ENCODE results near the gene LDB3.

Gene LDB3

DNA sequence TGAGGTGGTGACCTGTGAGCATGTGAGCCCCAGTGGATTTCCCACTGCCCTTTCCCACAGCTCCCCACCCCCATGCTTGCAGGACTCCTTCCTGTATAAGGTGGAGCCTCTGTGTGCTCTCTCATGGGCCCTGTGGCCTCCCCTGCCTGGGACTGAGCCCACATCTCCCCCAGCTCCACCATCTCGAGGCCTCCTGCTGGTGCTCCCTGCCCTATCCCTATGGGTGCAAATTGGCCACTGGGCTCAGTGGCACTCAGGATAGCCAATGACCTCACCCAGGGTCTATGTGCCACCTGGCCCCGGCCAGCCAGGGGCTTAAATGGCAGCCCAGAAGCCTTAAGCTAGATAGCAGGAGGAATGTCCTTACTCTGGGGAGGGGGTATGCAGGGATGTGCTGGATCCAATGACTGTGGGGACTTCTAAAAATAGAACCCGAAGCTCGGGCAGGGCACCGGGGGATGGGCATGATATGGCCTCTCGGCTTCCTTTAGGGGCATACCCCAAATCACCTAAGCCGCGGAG lies 2.0 kb downstream of the LDB3 start:
- TF ChIP-seq, protein P1, sequence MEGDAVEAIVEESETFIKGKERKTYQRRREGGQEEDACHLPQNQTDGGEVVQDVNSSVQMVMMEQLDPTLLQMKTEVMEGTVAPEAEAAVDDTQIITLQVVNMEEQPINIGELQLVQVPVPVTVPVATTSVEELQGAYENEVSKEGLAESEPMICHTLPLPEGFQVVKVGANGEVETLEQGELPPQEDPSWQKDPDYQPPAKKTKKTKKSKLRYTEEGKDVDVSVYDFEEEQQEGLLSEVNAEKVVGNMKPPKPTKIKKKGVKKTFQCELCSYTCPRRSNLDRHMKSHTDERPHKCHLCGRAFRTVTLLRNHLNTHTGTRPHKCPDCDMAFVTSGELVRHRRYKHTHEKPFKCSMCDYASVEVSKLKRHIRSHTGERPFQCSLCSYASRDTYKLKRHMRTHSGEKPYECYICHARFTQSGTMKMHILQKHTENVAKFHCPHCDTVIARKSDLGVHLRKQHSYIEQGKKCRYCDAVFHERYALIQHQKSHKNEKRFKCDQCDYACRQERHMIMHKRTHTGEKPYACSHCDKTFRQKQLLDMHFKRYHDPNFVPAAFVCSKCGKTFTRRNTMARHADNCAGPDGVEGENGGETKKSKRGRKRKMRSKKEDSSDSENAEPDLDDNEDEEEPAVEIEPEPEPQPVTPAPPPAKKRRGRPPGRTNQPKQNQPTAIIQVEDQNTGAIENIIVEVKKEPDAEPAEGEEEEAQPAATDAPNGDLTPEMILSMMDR (IDR thresholded peaks at IDR 0.05; ENCODE audit: borderline replicate concordance, control extremely low read depth, extremely low read depth, insufficient read depth, missing control alignments), result no peak
- no peak for DNase-seq (ENCODE audit: low spot score)
- in situ Hi-C loops (cut with MboI; ENCODE audit: low sequenced_read_pairs, unreplicated experiment), result no loop called here

DNA sequence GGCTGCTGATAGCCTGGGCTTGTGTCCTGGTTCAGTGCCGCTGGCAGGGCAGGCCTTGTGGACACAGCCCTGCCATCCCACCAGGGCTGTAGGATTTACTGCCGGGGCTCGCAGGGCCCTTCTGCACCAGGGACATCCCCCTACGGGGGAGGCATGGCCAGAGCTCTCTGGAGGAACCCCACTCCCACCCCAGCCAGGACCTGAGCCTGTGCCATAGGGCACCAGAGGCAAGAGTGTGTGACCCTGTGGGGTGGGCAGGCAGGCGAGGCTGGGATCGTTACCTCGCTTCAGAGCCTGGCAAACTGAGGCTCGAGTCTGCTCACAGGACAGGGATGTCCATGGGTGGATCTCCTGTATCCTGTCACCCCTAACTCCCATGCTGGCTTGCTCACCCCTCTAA lies 2.6 kb downstream of the LDB3 start:
- in situ Hi-C loops (cut with MboI; ENCODE audit: low sequenced_read_pairs, unreplicated experiment), result no loop called here
- TF ChIP-seq, protein P1 (IDR thresholded peaks at IDR 0.05; ENCODE audit: borderline replicate concordance, control extremely low read depth, extremely low read depth, insufficient read depth, missing control alignments), result no peak

DNA sequence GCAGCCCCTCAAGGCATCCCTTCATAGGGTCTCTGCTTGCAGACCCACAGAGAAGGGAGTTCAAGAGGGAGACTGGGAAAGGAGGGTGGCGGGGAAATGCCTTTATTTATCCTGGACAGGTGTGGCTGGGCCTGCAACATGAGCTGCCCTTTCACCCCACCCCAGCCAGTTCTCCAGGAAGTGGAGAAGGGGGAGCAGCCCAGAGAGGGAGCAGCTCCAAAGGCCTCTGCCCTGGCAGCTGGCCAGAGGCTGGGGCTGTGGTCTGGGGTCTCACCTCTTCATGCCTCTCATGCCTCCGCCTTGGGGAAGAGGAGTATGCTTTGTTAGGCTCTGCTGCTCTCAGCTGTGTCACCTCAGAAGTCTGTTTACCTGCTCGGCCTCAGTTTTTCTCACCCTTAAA lies 3.1 kb downstream of the LDB3 start:
- TF ChIP-seq, protein P1 (IDR thresholded peaks at IDR 0.05; ENCODE audit: borderline replicate concordance, control extremely low read depth, extremely low read depth, insufficient read depth, missing control alignments), result no peak
- no peak for DNase-seq (ENCODE audit: low spot score)
- in situ Hi-C loops (cut with MboI; ENCODE audit: low sequenced_read_pairs, unreplicated experiment), result no loop called here

More for the DNA sequence above, 2.6 kb downstream of the LDB3 start:
- no peak for DNase-seq (ENCODE audit: low spot score)

DNA sequence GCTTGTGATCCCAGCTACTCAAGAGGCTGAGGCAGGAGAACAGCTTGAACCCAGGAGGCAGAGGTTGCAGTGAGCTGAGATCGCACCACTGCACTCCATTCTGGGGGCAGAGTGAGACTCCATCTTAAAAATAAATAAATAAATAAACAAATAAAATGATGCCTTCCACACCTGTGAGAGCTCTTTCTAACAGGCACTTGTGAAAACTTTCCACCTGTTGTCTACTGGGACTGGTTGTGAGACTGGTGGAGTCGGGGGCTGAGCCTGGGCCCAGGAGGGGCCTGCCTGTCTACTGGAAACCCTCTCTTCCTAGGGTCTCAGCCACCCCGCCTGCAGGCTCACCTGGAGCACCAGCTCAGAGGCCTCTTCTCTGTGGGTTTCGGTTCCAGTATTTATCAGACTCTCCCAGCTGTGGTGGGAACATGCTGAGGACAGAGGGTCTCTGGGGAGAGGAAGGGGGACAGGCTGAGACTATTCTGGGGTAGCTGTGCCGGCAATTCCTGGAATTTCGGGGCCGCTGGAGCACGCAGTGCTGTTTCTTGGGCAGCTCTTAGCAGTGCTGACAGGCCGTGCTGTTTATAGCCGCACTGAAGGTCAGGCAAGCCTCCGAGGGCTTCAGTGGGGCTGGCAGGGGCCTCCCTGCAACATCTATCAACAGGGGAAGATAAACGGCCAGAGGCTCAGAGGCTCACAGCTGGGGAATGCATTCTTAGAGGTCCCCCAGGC lies 3.8 kb downstream of the LDB3 start:
- no peak for DNase-seq (ENCODE audit: low spot score)
- in situ Hi-C loops (cut with MboI; ENCODE audit: low sequenced_read_pairs, unreplicated experiment), result no loop called here
- TF ChIP-seq, protein P1 (IDR thresholded peaks at IDR 0.05; ENCODE audit: borderline replicate concordance, control extremely low read depth, extremely low read depth, insufficient read depth, missing control alignments), result no peak

DNA sequence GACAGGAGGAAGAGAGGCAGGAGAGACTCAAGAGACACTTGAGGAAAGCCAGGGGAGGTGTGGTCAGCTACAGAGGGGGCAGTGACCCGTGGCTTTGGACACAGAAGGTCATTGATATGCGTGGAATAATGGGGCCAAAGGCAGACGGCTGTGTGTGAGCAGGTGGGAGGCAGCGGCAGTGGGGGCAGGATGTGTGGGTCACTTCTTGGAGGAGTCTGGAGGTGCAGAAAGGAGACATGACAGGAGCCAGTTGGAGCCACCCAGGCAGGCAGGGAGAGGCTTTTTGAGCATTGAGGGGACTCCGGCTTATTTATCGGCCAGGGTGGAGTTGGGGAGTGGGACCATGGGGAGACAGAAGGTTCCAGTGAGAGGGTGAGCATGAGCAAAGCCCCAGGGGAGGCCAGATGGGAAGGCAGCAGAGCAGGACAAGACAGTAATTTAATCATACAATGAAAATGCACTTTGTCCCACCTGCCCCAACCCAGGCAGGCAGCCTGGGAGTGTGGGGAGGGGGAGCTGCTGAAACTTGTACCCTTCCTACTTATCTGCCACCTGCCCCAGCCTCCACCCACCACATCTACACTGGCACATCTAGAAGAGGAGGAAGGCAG lies 5.0 kb downstream of the LDB3 start:
- in situ Hi-C loops (cut with MboI; ENCODE audit: low sequenced_read_pairs, unreplicated experiment), result no loop called here
- no peak for DNase-seq (ENCODE audit: low spot score)
- TF ChIP-seq, protein P1 (IDR thresholded peaks at IDR 0.05; ENCODE audit: borderline replicate concordance, control extremely low read depth, extremely low read depth, insufficient read depth, missing control alignments), result no peak

DNA sequence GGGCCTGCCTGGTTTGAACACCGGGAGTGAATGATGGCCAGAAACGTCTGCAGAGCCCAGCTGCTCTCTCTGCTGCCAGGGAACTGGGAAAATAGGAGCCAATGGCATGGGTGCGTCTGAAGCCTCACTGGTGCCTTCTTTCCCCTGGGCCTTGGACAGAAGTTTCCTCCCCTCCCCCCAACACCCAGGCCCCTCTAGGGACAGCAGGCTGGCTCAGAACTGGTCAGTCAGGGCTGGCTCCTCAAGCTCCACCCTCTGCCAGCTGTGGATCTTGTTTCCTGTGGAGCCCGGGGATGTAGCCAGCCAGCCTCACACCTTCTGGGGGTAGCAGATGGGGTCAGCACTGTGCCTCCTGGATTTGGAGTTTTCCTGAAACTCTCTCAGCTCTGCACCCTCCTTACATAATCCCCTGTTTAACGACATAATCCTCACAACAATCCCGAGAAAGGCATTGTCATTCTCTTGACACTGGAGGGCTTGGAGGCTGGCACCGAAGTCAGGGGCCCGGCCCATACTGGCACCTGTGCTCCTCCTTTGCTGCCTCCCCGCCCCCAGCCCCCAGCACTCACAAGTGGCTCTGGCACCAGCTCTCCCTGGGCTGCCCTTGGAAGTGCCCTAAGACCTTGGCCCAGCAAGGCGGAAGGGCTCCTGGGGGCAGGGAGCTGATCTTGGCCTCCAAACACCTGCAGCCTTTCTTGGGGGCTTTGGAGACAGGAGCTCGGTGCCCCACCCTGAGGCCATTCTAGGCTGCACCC lies 5.7 kb downstream of the LDB3 start:
- TF ChIP-seq, protein P1 (IDR thresholded peaks at IDR 0.05; ENCODE audit: borderline replicate concordance, control extremely low read depth, extremely low read depth, insufficient read depth, missing control alignments), result no peak
- DNase-seq (ENCODE audit: low spot score), result no peak
- in situ Hi-C loops (cut with MboI; ENCODE audit: low sequenced_read_pairs, unreplicated experiment), result no loop called here
